ENCODE results near the gene PPM1M. TPM values are rescaled to one million over a fixed set of nuclear protein-coding genes. Genes with fewer than 3 reads are reported as not detected.

Gene PPM1M
- total RNA-seq, 6 experiments from 2014 or later = 2.8 to 7.1 (median 4.5) TPM

GRCh38 chr3:52246264-52246620 is 683 bp downstream of the PPM1M start:
- DNase-seq (peak in 1 of 3 donors; percentile 53), ATAC-seq (peak in 3 of 4 donors; percentile 1 to 6 (median 2))
- intact Hi-C loops (cut with DNase I) = no loop called here
- no peaks in the 10 kb centered on the region for H3K9me3 ChIP-seq
- no peaks in the 10 kb centered on the region for H3K36me3 ChIP-seq
- H3K27me3 ChIP-seq = no peaks in the 10 kb centered on the region
- no CpG with 5 or more reads among the region's 8 CpGs for WGBS (ENCODE audit: insufficient coverage, low coverage, low lambda C conversion rate, missing lambda C conversion rate)
- peak overlapping the region; percentile 46 to 60 (median 48) for H3K4me3 ChIP-seq
- peak overlapping the region; percentile 56 to 79 (median 72) for H3K27ac ChIP-seq
- peaks cover 0 to 16% (median 4%) of the 10 kb centered on the region in 4 donors for H3K4me1 ChIP-seq
- TF ChIP-seq POLR2A (IDR thresholded peaks at IDR 0.05) = no peak
- TF ChIP-seq CTCF (IDR thresholded peaks at IDR 0.05) = no peak

DNA sequence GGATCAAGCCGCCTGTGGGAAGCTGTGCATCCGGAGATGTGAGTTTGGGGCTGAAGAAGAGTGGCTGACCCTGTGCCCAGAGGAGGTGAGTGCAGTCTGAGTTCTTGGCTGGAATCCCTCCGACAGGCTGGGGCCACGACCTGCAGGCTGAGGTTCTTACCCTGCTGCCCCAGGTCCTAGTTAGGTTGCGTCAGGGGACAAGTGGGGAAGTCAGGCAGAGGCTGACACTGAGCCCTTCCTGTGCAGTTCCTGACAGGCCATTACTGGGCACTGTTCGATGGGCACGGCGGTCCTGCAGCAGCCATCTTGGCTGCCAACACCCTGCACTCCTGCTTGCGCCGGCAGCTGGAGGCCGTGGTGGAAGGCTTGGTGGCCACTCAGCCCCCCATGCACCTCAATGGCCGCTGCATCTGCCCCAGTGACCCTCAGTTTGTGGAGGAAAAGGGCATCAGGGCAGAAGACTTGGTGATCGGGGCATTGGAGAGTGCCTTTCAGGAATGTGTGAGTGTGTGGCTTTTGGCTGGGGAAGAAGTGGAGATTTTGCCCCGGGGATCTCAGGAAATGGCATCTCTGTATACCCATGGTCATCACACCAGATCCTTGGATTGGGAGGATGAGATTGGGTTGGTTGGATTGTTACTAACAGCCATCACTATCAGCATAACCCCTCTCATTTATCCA is 1.3 kb downstream of the PPM1M start:
- Histone ChIP-seq H3K36me3 (peaks cover 0 to 5% (median 2%) of the 10 kb centered on the region in 4 donors), H3K9me3 (no peaks in the 10 kb centered on the region), H3K4me1 (peaks cover 0 to 16% (median 4%) of the 10 kb centered on the region in 4 donors), H3K4me3 (peak overlapping the region; percentile 46 to 60 (median 48)), H3K27me3 (no peaks in the 10 kb centered on the region), H3K27ac (peak overlapping the region; percentile 56 to 79 (median 72))
- TF ChIP-seq CTCF (IDR thresholded peaks at IDR 0.05) (no peak), POLR2A (IDR thresholded peaks at IDR 0.05) (peak; percentile 13)
- ATAC-seq = peak; percentile 54 to 69 (median 60)
- intact Hi-C loops (cut with DNase I) = no loop called here
- peak in 2 of 3 donors; percentile 77 to 80 for DNase-seq
- 44% methylated on average over 8 of the region's 14 CpGs for WGBS (ENCODE audit: insufficient coverage, low coverage, low lambda C conversion rate, missing lambda C conversion rate)

- no peaks in the 10 kb centered on the region for H3K27me3 ChIP-seq
- H3K9me3 ChIP-seq = no peaks in the 10 kb centered on the region
- no peak for ATAC-seq
- peaks cover 0 to 11% (median 4%) of the 10 kb centered on the region in 4 donors for H3K36me3 ChIP-seq
- TF ChIP-seq POLR2A (IDR thresholded peaks at IDR 0.05) (no peak), CTCF (IDR thresholded peaks at IDR 0.05) (no peak)
- peaks cover 0 to 16% (median 4%) of the 10 kb centered on the region in 4 donors for H3K4me1 ChIP-seq
- 100% methylated on average over 2 of the region's 7 CpGs for WGBS (ENCODE audit: insufficient coverage, low coverage, low lambda C conversion rate, missing lambda C conversion rate)
- H3K27ac ChIP-seq = no peak overlapping the region
- H3K4me3 ChIP-seq = no peak overlapping the region
- DNase-seq = no peak
- intact Hi-C loops (cut with DNase I) = no loop called here
Observed at GRCh38 chr3:52247409-52248164, 2.0 kb downstream of the PPM1M start.

GRCh38 chr3:52248165-52248541 is 2.6 kb downstream of the PPM1M start:
- Histone ChIP-seq H3K9me3 (no peaks in the 10 kb centered on the region), H3K27ac (no peak overlapping the region), H3K36me3 (peaks cover 0 to 11% (median 4%) of the 10 kb centered on the region in 4 donors), H3K4me1 (peaks cover 0 to 16% (median 4%) of the 10 kb centered on the region in 4 donors), H3K4me3 (no peak overlapping the region), H3K27me3 (no peaks in the 10 kb centered on the region)
- no peak for TF ChIP-seq CTCF (IDR thresholded peaks at IDR 0.05)
- TF ChIP-seq POLR2A (IDR thresholded peaks at IDR 0.05) = no peak
- WGBS (ENCODE audit: insufficient coverage, low coverage, low lambda C conversion rate, missing lambda C conversion rate) = 95% methylated on average over 3 of the region's 10 CpGs
- intact Hi-C loops (cut with DNase I) = no loop called here
- DNase-seq (no peak), ATAC-seq (no peak)

All from right lobe of liver (tissue), 6 donors.